OCI-LY7 (cell line): ENCODE measurements around the gene RBM19. TPM values are rescaled to one million over a fixed set of nuclear protein-coding genes. Genes with fewer than 3 reads are reported as not detected.

Experiments
- BruUV-seq: library from RNA; stranded (reverse); fragments of 400-500 nt; replicated peaks from 2 replicates; lab custom pipeline; 2021; lab: Mats Ljungman, UMichigan
- CTCF ChIA-PET: fragments of 300-600 bp; sonication (Branson Sonifier 250); formaldehyde crosslinking; loops from one replicate; lab custom pipeline; 2022; ENCODE audit warnings: antibody characterized with exemption; ENCODE audit not compliant: unreplicated experiment; lab: Charles Lee
- POLR2A ChIA-PET: fragments of 300-600 bp; sonication (Branson Sonifier 250); formaldehyde crosslinking; loops from one replicate; lab custom pipeline; 2022; ENCODE audit warnings: antibody characterized with exemption; lab: Charles Lee
- DNase-seq: peaks from one replicate; pipeline ENCODE4 v3.0.0-alpha.2; 2015; ENCODE audit warnings: low spot score
- H2AFZ ChIP-seq: fragments of 200-600 bp; sonication (generic), shearing (Covaris generic); 2 replicates; pipeline ENCODE4 v1.6.1; 2014; ENCODE audit warnings: mild to moderate bottlenecking, antibody characterized with exemption, low read length, moderate library complexity
- H3K27ac ChIP-seq: fragments of 200-600 bp; sonication (generic); 2 replicates; pipeline ENCODE4 v1.5.1; 2014; ENCODE audit warnings: mixed run types, low read depth, mild to moderate bottlenecking, moderate library complexity, low read length, inconsistent platforms; ENCODE audit not compliant: poor library complexity, severe bottlenecking
- H3K36me3 ChIP-seq: fragments of 200-600 bp; sonication (generic); 2 replicates; pipeline ENCODE4 v1.6.1; 2014; ENCODE audit warnings: mild to moderate bottlenecking, antibody characterized with exemption, low read length, moderate library complexity, mixed read lengths; ENCODE audit not compliant: insufficient read depth
- H3K4me1 ChIP-seq: fragments of 200-600 bp; sonication (generic); 2 replicates; pipeline ENCODE4 v1.5.1; 2014; ENCODE audit warnings: mild to moderate bottlenecking, low read length; ENCODE audit not compliant: insufficient read depth, poor library complexity, severe bottlenecking
- H3K4me2 ChIP-seq: fragments of 200-600 bp; sonication (generic); 2 replicates; pipeline ENCODE4 v1.6.1; 2014; ENCODE audit warnings: mild to moderate bottlenecking, low read length
- H3K4me3 ChIP-seq: fragments of 200-600 bp; sonication (generic); 2 replicates; pipeline ENCODE4 v1.5.1; 2014; ENCODE audit warnings: mild to moderate bottlenecking, low read depth, low read length; ENCODE audit not compliant: poor library complexity, severe bottlenecking
- H3K79me2 ChIP-seq: fragments of 200-600 bp; sonication (generic); 2 replicates; pipeline ENCODE4 v1.6.1; 2016; ENCODE audit warnings: low read depth, mild to moderate bottlenecking, low read length, moderate library complexity, mixed read lengths; ENCODE audit not compliant: insufficient read depth
- H3K9me2 ChIP-seq: fragments of 200-600 bp; sonication (generic); 2 replicates; pipeline ENCODE4 v1.6.1; 2016; ENCODE audit warnings: mild to moderate bottlenecking, low read length, mixed read lengths; ENCODE audit not compliant: insufficient read depth
- H3K9me3 ChIP-seq: fragments of 200-600 bp; sonication (generic); 2 replicates; pipeline ENCODE4 v1.6.1; 2014; ENCODE audit warnings: mild to moderate bottlenecking, mixed run types, low read length, mixed read lengths
- H4K20me1 ChIP-seq: fragments of 200-600 bp; sonication (generic); 2 replicates; pipeline ENCODE4 v1.6.1; 2014; ENCODE audit warnings: mild to moderate bottlenecking, antibody characterized with exemption, low read length, moderate library complexity, mixed read lengths; ENCODE audit not compliant: insufficient read depth
- EZH2phosphoT487 ChIP-seq: fragments of 200-600 bp; sonication (generic); IDR thresholded peaks from 2 replicates; pipeline ENCODE4 v1.6.1; 2018; ENCODE audit warnings: low read depth, borderline replicate concordance, mild to moderate bottlenecking, mixed run types, antibody characterized with exemption, low read length, moderate library complexity, mixed read lengths
- intact Hi-C: fragments of 100-400 bp; cut with micrococcal nuclease; formaldehyde crosslinking; loops from one replicate; pipeline ENCODE4 v1.10.0; 2022; ENCODE audit not compliant: unreplicated experiment
- total RNA-seq, 2 experiments: library from RNA; depleted of rRNA in 1 of 2; stranded (reverse); fragments of >200 nt in 1 of 2; shearing (Covaris generic) in 1 of 2; gene quantifications; 2 replicates each; pipeline ENCODE4 v1.2.3, GENCODE V29; 2014 to 2022
- TF ChIP-seq, protein P1 (sequence below): fragments of 200-600 bp; sonication (generic); conservative IDR thresholded peaks from 2 replicates; pipeline ENCODE4 v1.5.1; 2014; ENCODE audit warnings: mild to moderate bottlenecking, antibody characterized with exemption, low read length, moderate library complexity, mixed read lengths

Gene RBM19
- total RNA-seq, 2 experiments from 2014 or later: 37.8 to 46.2 TPM

DNA sequence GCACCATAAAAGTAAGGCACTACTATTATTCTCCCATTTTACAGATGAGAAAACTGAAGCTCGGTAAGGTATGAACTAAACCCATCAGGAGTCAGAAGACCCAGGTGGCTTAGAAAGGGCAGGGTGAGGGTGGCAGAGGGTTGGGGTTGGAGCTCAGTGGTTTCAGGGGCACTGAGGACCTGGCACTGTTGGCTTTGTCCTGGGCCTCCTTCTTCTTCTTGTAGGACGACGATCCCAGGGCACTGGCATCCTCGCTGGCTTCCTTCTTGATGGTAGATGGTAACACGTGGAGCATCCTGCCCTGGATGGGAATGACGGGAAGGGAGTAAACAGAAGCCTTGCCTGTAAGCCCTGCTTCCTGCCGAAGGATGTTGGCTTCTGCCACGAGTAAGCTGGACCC, 19.9 kb downstream of the RBM19 start:
- no peak overlapping the region for H2AFZ ChIP-seq
- no peaks in the 10 kb centered on the region for H3K9me2 ChIP-seq
- no peak for DNase-seq
- BruUV-seq: no TSS peak
- H3K36me3 ChIP-seq: peaks cover 66% of the 10 kb centered on the region
- H4K20me1 ChIP-seq: no peaks in the 10 kb centered on the region
- intact Hi-C loops: no loop called here
- no peaks in the 10 kb centered on the region for H3K4me1 ChIP-seq
- H3K4me2 ChIP-seq: no peak overlapping the region
- no peaks in the 10 kb centered on the region for H3K9me3 ChIP-seq
- no peaks in the 10 kb centered on the region for H3K79me2 ChIP-seq
- H3K4me3 ChIP-seq: no peak overlapping the region
- no peak for TF ChIP-seq EZH2phosphoT487
- TF ChIP-seq, protein P1, sequence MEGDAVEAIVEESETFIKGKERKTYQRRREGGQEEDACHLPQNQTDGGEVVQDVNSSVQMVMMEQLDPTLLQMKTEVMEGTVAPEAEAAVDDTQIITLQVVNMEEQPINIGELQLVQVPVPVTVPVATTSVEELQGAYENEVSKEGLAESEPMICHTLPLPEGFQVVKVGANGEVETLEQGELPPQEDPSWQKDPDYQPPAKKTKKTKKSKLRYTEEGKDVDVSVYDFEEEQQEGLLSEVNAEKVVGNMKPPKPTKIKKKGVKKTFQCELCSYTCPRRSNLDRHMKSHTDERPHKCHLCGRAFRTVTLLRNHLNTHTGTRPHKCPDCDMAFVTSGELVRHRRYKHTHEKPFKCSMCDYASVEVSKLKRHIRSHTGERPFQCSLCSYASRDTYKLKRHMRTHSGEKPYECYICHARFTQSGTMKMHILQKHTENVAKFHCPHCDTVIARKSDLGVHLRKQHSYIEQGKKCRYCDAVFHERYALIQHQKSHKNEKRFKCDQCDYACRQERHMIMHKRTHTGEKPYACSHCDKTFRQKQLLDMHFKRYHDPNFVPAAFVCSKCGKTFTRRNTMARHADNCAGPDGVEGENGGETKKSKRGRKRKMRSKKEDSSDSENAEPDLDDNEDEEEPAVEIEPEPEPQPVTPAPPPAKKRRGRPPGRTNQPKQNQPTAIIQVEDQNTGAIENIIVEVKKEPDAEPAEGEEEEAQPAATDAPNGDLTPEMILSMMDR: no peak
- no peak overlapping the region for H3K27ac ChIP-seq
- CTCF ChIA-PET: no interaction called here
- POLR2A ChIA-PET: no interaction called here

DNA sequence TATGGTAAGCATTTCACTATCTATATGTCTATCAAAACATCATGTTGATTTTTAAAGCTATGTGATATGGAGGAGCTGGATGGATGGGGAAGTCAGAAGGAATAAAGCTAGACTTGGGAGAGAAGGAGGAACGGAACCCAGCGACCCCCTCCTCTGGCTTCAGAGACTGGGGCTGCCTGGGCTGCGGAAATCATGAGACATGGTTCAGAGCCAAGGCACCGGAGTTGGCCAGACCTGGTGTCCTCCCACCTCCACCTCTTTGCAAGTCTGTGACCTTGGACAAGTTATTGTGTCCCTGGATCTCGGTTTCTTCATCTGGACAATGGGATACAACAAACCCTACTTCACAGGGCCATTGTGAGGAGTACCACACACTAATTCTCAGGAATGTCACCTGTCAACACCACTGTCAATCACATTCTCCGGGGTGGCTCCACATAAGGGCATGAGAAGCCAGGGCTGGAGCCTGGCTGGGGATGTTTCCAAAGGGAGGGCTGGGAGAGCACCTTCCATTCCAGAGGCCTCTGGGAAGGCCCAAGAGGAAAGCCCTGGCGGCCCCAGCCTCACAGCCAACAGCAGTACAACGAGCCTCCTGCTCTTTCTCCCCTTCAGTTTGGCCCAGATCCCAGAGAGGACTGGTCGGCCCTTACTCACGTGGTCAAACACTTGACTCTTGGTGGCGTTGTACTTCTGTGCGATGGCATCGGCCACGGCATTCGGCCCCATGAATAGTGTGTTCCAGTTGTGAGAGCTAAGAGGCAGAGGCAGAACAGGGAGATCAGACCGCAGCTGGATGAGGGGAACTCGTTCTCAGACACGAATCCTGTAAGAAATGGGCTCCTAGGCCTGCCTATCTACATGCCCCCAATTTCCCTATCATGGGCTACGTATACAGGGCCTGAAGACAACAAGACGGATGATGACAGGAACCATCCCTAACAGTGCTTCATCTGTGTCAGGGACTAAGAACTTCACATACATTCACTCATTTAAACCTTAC, 20.7 kb downstream of the RBM19 start:
- no peak for DNase-seq
- ChIA-PET POLR2A (no interaction called here), CTCF (no interaction called here)
- intact Hi-C loops: no loop called here
- H3K27ac ChIP-seq: no peak overlapping the region
- TF ChIP-seq EZH2phosphoT487: no peak
- TF ChIP-seq, protein P1: no peak
- no peak overlapping the region for H3K4me2 ChIP-seq
- no peaks in the 10 kb centered on the region for H3K79me2 ChIP-seq
- no peaks in the 10 kb centered on the region for H3K9me3 ChIP-seq
- H3K4me3 ChIP-seq: no peak overlapping the region
- no peaks in the 10 kb centered on the region for H3K9me2 ChIP-seq
- H3K4me1 ChIP-seq: no peaks in the 10 kb centered on the region
- H3K36me3 ChIP-seq: peaks cover 73% of the 10 kb centered on the region
- no peaks in the 10 kb centered on the region for H4K20me1 ChIP-seq
- BruUV-seq: no TSS peak
- H2AFZ ChIP-seq: no peak overlapping the region

DNA sequence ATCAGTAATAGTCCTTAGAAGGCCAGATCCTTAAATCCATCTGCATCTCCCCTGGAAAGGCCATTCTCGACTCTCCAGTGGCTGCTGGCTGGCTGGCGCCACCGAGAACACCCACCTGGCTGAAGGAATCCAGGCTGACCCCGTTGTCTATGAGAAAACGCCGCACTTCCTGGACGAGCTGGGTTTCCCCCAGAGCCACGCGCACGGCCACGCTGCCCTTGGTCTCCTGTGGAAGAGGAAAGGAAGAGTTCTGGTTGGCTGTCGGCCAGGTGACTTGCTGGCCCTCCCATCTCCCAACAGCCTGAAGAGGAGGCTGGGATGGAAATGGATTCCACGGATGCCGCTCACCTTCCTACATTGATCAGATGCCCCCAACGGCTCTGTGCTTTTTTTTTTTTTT, 23.9 kb downstream of the RBM19 start:
- BruUV-seq: no TSS peak
- peaks cover 73% of the 10 kb centered on the region for H3K36me3 ChIP-seq
- POLR2A ChIA-PET: interaction anchor here (0.7 kb wide), 1 partner anchor 9 kb away, joined by 3 read pairs; no protein-coding TSS in a partner anchor

More for the DNA sequence above, 23.9 kb downstream of the RBM19 start:
- H3K79me2 ChIP-seq: no peaks in the 10 kb centered on the region
- no peaks in the 10 kb centered on the region for H3K4me1 ChIP-seq
- no peak overlapping the region for H3K4me3 ChIP-seq
- TF ChIP-seq, protein P1: no peak
- TF ChIP-seq EZH2phosphoT487: no peak
- no peak overlapping the region for H2AFZ ChIP-seq
- no peaks in the 10 kb centered on the region for H3K9me2 ChIP-seq
- no peak for DNase-seq
- H3K4me2 ChIP-seq: no peak overlapping the region
- H4K20me1 ChIP-seq: no peaks in the 10 kb centered on the region
- CTCF ChIA-PET: no interaction called here
- H3K27ac ChIP-seq: no peak overlapping the region
- H3K9me3 ChIP-seq: no peaks in the 10 kb centered on the region
- intact Hi-C loops: no loop called here
